C4-2B (cell line): ENCODE measurements around the gene CUL9.

Experiments
- CTCF ChIP-seq: fragments of 450-650 bp; conservative IDR thresholded peaks from 2 replicates; pipeline ENCODE4 v1.5.1; 2017; ENCODE audit warnings: mild to moderate bottlenecking
- ZFX ChIP-seq: fragments of 450-650 bp; IDR thresholded peaks from 2 replicates; pipeline ENCODE4 v1.6.1; 2017

- TF ChIP-seq CTCF (no peak), ZFX (no peak)
These were observed 31.4 kb downstream of the CUL9 start for GRCh38 chr6:43213431-43213830.
